Measurements from ENCODE around the gene B3GAT1. TPM values are rescaled to one million over a fixed set of nuclear protein-coding genes. Genes with fewer than 3 reads are reported as not detected.

The B3GAT1 gene
- total and polyA plus RNA-seq, 2 donors (not counting 1 experiment from before 2014, with no cell fraction given): under 0.01 TPM; not detected in 1

DNA sequence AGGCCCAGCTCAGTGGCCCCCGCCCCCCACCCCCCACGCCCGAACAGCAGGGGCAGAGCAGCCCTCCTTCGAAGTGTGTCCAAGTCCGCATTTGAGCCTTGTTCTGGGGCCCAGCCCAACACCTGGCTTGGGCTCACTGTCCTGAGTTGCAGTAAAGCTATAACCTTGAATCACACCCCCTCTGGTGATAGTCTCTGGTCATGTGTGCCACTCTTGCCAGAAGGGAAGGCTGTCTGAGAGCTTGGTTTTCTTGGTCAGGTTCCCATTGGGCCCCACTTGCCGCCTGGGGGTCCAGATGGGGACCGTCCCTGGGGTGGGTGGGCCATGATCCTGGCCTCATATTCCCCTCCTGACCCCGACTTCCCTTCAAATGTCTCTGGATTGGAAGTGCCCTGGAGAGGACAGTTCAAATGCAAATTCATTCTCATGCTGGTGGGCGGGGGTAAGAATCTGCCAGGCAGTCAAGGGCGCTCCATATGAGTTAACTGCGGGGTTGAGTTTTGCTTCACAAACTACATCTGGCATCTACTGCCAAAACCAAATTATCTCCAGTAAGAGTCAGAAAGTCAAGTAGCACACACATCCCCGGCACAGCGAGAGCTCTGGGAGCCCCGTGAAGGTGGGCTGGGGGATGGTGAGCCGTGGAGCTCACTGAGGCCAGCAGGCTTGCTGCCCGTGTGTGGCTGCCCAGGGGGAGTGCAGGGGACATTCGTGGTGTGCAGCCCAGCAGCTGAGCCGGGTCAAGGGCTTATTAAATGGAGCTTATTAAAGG lies 35.7 kb downstream of the B3GAT1 start:
- H3K4me1 ChIP-seq (ENCODE audit: control insufficient read depth, extremely low read depth, insufficient read depth, low read length): no peaks in the 10 kb centered on the region
- TF ChIP-seq, protein P1, sequence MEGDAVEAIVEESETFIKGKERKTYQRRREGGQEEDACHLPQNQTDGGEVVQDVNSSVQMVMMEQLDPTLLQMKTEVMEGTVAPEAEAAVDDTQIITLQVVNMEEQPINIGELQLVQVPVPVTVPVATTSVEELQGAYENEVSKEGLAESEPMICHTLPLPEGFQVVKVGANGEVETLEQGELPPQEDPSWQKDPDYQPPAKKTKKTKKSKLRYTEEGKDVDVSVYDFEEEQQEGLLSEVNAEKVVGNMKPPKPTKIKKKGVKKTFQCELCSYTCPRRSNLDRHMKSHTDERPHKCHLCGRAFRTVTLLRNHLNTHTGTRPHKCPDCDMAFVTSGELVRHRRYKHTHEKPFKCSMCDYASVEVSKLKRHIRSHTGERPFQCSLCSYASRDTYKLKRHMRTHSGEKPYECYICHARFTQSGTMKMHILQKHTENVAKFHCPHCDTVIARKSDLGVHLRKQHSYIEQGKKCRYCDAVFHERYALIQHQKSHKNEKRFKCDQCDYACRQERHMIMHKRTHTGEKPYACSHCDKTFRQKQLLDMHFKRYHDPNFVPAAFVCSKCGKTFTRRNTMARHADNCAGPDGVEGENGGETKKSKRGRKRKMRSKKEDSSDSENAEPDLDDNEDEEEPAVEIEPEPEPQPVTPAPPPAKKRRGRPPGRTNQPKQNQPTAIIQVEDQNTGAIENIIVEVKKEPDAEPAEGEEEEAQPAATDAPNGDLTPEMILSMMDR (conservative IDR thresholded peaks at IDR 0.05 in 1 of 2, IDR thresholded peaks at IDR 0.05 in 1 of 2; ENCODE audit: low read depth in 1 of 2, low read length in 2 of 2): no peak
- no peak for TF ChIP-seq EZH2 (IDR thresholded peaks at IDR 0.05; ENCODE audit: low read length, missing control alignments)
- no peak for DNase-seq (ENCODE audit: low read depth in 2 of 2)
- H3K4me3 ChIP-seq (replicated peaks in 1 of 4; ENCODE audit: control extremely low read depth in 1 of 4, insufficient read depth in 1 of 4, low read depth in 3 of 4, low read length in 4 of 4): no peak overlapping the region
- H3K9me3 ChIP-seq (ENCODE audit: control insufficient read depth, insufficient read depth, low read depth, low read length): no peaks in the 10 kb centered on the region
- no peaks in the 10 kb centered on the region for H4K20me1 ChIP-seq (ENCODE audit: control insufficient read depth, extremely low read depth, insufficient read depth, low read length)
- H3K4me2 ChIP-seq (ENCODE audit: extremely low read depth, insufficient read depth, low read length): no peak overlapping the region
- H3K27me3 ChIP-seq (ENCODE audit: control insufficient read depth, insufficient read depth, low read length): no peaks in the 10 kb centered on the region
- no peak overlapping the region for H2AFZ ChIP-seq (ENCODE audit: low read length)
- H3K27ac ChIP-seq (ENCODE audit: insufficient read depth, low read length): no peak overlapping the region
- H3K79me2 ChIP-seq (ENCODE audit: control insufficient read depth, insufficient read depth, low read length): no peaks in the 10 kb centered on the region
- H3K36me3 ChIP-seq (ENCODE audit: control insufficient read depth, insufficient read depth, low read length): no peaks in the 10 kb centered on the region
- no peak overlapping the region for H3K9ac ChIP-seq (ENCODE audit: insufficient read depth, low read length)

DNA sequence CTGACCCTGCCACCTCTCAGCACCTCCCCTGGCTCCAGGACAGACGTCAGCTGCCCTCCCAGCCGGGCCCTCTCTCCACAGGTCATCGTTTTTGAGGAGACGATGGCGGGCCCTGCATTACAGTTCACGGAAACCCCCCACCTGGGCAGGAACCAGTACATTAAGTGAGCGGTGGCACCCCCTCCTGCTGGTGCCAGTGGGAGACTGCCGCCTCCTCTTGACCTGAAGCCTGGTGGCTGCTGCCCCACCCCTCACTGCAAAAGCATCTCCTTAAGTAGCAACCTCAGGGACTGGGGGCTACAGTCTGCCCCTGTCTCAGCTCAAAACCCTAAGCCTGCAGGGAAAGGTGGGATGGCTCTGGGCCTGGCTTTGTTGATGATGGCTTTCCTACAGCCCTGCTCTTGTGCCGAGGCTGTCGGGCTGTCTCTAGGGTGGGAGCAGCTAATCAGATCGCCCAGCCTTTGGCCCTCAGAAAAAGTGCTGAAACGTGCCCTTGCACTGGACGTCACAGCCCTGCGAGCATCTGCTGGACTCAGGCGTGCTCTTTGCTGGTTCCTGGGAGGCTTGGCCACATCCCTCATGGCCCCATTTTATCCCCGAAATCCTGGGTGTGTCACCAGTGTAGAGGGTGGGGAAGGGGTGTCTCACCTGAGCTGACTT lies 37.0 kb downstream of the B3GAT1 start:
- Histone ChIP-seq H2AFZ (ENCODE audit: low read length) (no peak overlapping the region), H3K27ac (ENCODE audit: insufficient read depth, low read length) (no peak overlapping the region), H3K9me3 (ENCODE audit: control insufficient read depth, insufficient read depth, low read depth, low read length) (no peaks in the 10 kb centered on the region), H3K36me3 (ENCODE audit: control insufficient read depth, insufficient read depth, low read length) (no peaks in the 10 kb centered on the region), H3K4me2 (ENCODE audit: extremely low read depth, insufficient read depth, low read length) (no peak overlapping the region), H3K9ac (ENCODE audit: insufficient read depth, low read length) (no peak overlapping the region), H4K20me1 (ENCODE audit: control insufficient read depth, extremely low read depth, insufficient read depth, low read length) (no peaks in the 10 kb centered on the region), H3K79me2 (ENCODE audit: control insufficient read depth, insufficient read depth, low read length) (no peaks in the 10 kb centered on the region), H3K27me3 (ENCODE audit: control insufficient read depth, insufficient read depth, low read length) (no peaks in the 10 kb centered on the region), H3K4me1 (ENCODE audit: control insufficient read depth, extremely low read depth, insufficient read depth, low read length) (no peaks in the 10 kb centered on the region), H3K4me3 (replicated peaks in 1 of 4; ENCODE audit: control extremely low read depth in 1 of 4, insufficient read depth in 1 of 4, low read depth in 3 of 4, low read length in 4 of 4) (no peak overlapping the region)
- no peak for DNase-seq (ENCODE audit: low read depth in 2 of 2)
- TF ChIP-seq EZH2 (IDR thresholded peaks at IDR 0.05; ENCODE audit: low read length, missing control alignments): no peak

GRCh38 chr11:134374171-134374570 lies 37.9 kb downstream of the B3GAT1 start:
- DNase-seq (ENCODE audit: low read depth in 2 of 2): no peak
- Histone ChIP-seq H4K20me1 (ENCODE audit: control insufficient read depth, extremely low read depth, insufficient read depth, low read length) (no peaks in the 10 kb centered on the region), H3K27me3 (ENCODE audit: control insufficient read depth, insufficient read depth, low read length) (no peaks in the 10 kb centered on the region), H2AFZ (ENCODE audit: low read length) (no peak overlapping the region), H3K9me3 (ENCODE audit: control insufficient read depth, insufficient read depth, low read depth, low read length) (no peaks in the 10 kb centered on the region), H3K36me3 (ENCODE audit: control insufficient read depth, insufficient read depth, low read length) (no peaks in the 10 kb centered on the region), H3K4me1 (ENCODE audit: control insufficient read depth, extremely low read depth, insufficient read depth, low read length) (no peaks in the 10 kb centered on the region), H3K4me2 (ENCODE audit: extremely low read depth, insufficient read depth, low read length) (no peak overlapping the region), H3K4me3 (replicated peaks in 1 of 4; ENCODE audit: control extremely low read depth in 1 of 4, insufficient read depth in 1 of 4, low read depth in 3 of 4, low read length in 4 of 4) (no peak overlapping the region), H3K27ac (ENCODE audit: insufficient read depth, low read length) (no peak overlapping the region), H3K79me2 (ENCODE audit: control insufficient read depth, insufficient read depth, low read length) (no peaks in the 10 kb centered on the region), H3K9ac (ENCODE audit: insufficient read depth, low read length) (no peak overlapping the region)
- TF ChIP-seq EZH2 (IDR thresholded peaks at IDR 0.05; ENCODE audit: low read length, missing control alignments): no peak
- TF ChIP-seq, protein P1 (conservative IDR thresholded peaks at IDR 0.05 in 1 of 2, IDR thresholded peaks at IDR 0.05 in 1 of 2; ENCODE audit: low read depth in 1 of 2, low read length in 2 of 2): no peak

All from fibroblast of lung (primary cell).